ENCODE results near the gene PLCG1.
"Not testable (repeated sequence)": the region's sequence is repeated elsewhere in the genome, so short reads cannot be mapped to it uniquely, and the experiment has no call there.

The PLCG1 gene

GRCh38 chr20:41136680-41137613 lies at the start of gene PLCG1:
Gene PLCG1 (plus strand): TSS chr20:41137543. CDS start chr20:41137642, 99 bp downstream.
- DNase-seq = peak; percentile 84

DNA sequence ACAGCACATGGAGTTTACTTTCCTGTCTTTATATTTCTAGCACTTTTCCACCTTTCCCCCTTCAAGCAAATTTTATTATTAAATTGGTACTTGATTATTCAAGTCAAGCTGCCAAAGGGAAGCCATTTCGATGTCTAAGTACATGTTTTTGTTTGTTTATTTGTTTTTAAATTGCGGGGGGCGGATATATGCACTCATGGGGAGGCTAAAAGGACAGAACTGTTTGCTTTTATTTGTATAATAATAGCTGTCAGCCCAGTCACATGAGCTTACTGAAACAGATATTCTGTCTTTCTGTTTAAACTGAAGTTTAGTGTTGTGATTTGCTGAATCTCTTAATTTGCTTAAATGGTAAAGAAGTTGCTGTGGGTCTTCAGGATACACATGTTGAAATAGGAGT lies 49.6 kb upstream of the PLCG1 start:
- DNase-seq = no peak

DNA sequence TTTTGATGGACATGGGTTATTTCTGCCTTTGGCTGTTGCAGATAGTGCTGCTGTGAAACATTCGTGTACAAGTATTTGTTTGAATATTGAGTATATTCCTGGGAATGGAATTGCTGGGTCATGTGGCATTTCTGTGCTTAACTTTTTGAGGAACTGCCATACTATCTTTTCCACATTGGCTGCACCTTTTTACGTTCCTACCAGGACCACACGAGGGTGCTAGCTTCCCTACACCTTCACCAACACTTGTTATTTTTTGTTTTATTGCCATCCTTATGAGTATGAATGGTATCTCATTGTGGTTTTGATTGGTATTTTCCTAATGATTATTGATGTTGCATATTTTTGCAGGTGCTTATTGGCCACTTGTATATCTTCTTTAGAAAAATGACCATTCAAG lies 47.8 kb upstream of the PLCG1 start:
- no peak for DNase-seq

GRCh38 chr20:41091927-41092326 lies 45.4 kb upstream of the PLCG1 start:
- DNase-seq = no peak

DNA sequence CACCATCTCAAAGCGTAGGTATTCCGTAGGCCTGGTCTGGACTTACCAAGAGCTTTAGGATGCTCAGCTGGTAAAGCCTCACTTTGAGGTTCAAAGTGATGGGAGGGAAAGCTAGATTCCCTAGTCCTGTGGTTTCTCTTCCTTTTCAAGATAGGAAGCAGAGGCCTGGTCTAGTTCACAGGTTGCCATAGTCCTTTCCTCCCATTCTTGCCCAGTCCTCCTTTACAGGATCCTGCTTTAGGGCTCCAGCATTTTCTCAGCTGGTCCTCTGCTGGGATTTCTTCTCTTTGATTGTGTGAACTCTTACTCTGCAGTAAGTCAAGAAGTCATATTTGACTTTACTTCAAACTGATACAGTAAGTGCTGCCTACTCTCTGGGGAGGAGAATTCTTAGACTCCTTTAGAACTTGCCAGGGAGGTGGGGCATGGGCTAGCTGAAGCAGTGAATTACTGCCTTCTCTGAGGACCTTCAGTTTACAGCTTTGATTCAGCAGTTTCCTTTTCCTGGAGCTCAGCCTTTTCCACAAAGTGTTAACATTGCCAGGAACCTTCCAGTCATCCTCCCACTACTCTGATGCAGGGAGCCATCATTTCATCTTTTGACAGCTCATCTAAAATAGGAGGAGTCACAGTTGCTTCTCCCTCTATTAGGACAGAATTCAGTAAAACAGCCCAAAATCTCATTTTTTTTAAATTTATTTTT lies 42.8 kb upstream of the PLCG1 start:
- no peak for DNase-seq

- DNase-seq = peak; percentile 15
Observed at GRCh38 chr20:41095110-41095969, 42.0 kb upstream of the PLCG1 start.

- no peak for DNase-seq
Observed at GRCh38 chr20:41098703-41099250, 38.6 kb upstream of the PLCG1 start.

- no peak for DNase-seq
Observed at GRCh38 chr20:41100001-41100480, 37.3 kb upstream of the PLCG1 start.

DNA sequence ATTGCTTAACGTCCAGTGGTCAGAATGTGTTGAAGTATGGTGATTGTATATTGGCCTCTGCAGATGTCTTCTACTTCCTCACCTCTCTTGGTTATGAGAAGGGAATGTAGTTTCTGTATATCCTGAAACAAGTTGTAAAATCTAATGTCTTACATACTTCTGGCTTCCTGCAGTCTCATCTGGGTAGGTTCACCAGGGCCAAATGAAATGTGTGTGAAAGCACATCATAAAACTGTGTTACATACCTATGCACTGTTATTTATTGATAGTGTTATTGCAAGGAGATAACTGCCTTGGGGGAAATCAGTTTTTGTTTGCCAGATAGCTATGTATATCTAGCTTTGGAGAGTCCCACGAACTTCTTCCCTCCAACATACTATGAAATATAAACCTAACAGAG lies 35.7 kb upstream of the PLCG1 start:
- DNase-seq = no peak

DNA sequence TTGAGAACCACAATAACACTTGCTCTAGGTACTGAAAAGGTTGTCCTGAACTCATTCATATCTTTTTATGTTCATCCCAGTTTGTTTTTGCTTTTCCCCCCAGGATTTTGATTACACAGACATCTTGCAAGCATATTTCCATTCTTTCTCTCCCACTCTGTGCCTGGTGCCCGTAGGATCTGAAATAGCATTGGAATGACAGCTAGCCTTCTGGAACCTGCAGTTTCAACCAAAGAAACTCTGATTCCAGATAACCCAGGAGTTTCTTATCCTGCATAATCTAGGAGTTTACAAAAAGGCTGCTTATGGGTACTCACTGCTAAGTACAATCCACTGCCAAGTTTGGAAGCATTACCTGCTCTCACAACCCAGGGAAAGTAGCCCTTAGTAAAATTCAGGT lies 28.8 kb upstream of the PLCG1 start:
- DNase-seq = no peak

- no peak for DNase-seq
Observed at GRCh38 chr20:41110012-41110411, 27.3 kb upstream of the PLCG1 start.

GRCh38 chr20:41110930-41111577 lies 26.3 kb upstream of the PLCG1 start:
- DNase-seq = no peak

GRCh38 chr20:41111578-41111951 lies 25.8 kb upstream of the PLCG1 start:
- no peak for DNase-seq

DNA sequence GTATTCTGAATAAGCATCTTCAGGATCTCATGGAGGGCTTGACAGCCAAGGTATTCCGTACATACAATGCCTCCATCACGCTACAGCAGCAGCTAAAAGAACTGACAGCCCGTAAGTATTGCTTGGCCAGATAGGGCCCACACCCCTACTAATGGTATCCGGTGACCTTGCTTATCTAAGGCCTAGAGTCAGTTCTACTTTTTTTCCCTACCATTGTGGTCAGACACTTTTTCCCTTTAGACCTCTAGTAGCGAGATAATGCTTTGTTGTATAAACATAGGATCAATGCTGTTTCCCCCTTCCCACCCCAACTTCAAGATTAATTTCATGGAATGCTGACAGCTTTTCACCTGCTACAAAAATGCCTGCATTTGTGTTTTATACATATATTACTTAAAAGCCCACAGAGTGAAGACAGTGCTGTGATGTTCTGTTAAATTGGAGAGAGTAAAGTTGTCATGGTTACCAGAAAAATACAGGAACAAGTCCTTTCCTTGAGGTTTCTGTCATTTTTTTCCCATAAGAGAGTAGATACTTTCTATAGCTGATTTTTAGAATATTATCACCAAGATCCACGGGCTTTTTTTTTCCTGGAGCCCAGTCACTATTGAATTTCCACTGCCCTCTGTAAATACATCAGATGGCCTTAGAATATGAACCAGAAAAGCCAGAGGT lies 20.9 kb upstream of the PLCG1 start:
- no peak for DNase-seq

DNA sequence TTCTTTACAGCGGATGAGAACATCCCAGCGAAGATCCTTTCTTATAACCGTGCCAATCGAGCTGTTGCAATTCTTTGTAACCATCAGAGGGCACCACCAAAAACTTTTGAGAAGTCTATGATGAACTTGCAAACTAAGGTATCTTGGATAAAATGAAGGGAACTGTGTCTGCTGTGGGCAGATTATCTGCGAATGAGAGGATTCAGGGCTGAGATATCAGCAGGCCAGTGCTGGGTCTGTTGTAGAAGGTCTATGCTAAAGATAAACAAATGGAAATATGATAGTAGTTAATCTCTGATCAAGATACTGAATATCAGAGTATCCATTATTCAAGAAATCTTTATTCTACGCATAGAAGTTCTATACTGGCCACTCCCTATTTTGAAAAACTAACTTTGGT lies 19.2 kb upstream of the PLCG1 start:
- not testable (repeated sequence) for DNase-seq

GRCh38 chr20:41118632-41119031 lies 18.7 kb upstream of the PLCG1 start:
- no peak for DNase-seq

GRCh38 chr20:41119614-41120561 lies 17.5 kb upstream of the PLCG1 start:
- DNase-seq = no peak

DNA sequence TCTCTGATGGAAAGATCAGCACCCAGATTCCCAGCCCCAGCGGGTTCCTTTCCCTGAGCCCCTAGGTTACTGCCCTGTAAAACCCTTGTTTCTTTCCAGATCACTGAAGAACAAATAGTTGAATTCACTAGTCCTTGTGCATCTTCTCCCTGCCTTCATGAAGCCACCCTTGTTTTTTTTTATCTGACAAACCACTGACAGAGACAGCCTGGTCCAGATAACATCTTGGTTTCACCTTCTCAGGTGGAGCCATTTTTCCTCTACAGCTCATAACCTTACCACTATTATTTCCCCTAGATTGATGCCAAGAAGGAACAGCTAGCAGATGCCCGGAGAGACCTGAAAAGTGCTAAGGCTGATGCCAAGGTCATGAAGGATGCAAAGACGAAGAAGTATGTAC lies 15.9 kb upstream of the PLCG1 start:
- DNase-seq = no peak

- DNase-seq = no peak
Observed at GRCh38 chr20:41123631-41124030, 13.7 kb upstream of the PLCG1 start.

- DNase-seq = no peak
Observed at GRCh38 chr20:41124451-41125094, 12.8 kb upstream of the PLCG1 start.

All from T1000 (cell line).